GM23338 (cell line): ENCODE results near the gene RNF151.

Experiments
- CREB1 ChIP-seq: fragments of 250-450 bp; sonication (Bioruptor Pico); IDR thresholded peaks from 2 replicates; pipeline ENCODE4 v1.5.0; 2020; ENCODE audit warnings: low read depth, mild to moderate bottlenecking, moderate library complexity
- CTCF ChIP-seq, 2 experiments: fragments of 200-600 bp in 1 of 2; sonication (generic) in 1 of 2; conservative IDR thresholded peaks; 2 replicates each; pipeline versions ENCODE4 v1.5.1 to v1.6.1; 2016 to 2017; ENCODE audit warnings: antibody characterized with exemption in 2 of 2, low read depth in 2 of 2, mild to moderate bottlenecking in 2 of 2, moderate library complexity in 1 of 2
- ETS1 ChIP-seq: IDR thresholded peaks from 2 replicates; pipeline ENCODE4 v1.6.1; 2016; ENCODE audit warnings: antibody characterized with exemption
- EZH2 ChIP-seq: fragments of 200-600 bp; sonication (generic); IDR thresholded peaks from one replicate; pipeline ENCODE4 v1.8.0; 2017; ENCODE audit warnings: antibody characterized with exemption, mild to moderate bottlenecking, low read depth; ENCODE audit not compliant: unreplicated experiment
- EZH2phosphoT487 ChIP-seq: fragments of 200-600 bp; sonication (generic); IDR thresholded peaks from one replicate; pipeline ENCODE4 v1.8.1; 2018; ENCODE audit warnings: antibody characterized with exemption; ENCODE audit not compliant: unreplicated experiment
- JUNB ChIP-seq: IDR thresholded peaks from one replicate; pipeline ENCODE4 v1.6.1; 2016; ENCODE audit warnings: antibody characterized with exemption; ENCODE audit not compliant: unreplicated experiment
- NANOG ChIP-seq: IDR thresholded peaks from 2 replicates; pipeline ENCODE4 v1.6.1; 2016; ENCODE audit warnings: antibody characterized with exemption, borderline replicate concordance
- POLR2AphosphoS5 ChIP-seq: IDR thresholded peaks from 2 replicates; pipeline ENCODE4 v1.6.1; 2016; ENCODE audit warnings: antibody characterized with exemption, low read depth
- REST ChIP-seq: IDR thresholded peaks from one replicate; pipeline ENCODE4 v1.6.1; 2018; ENCODE audit warnings: antibody characterized with exemption; ENCODE audit not compliant: unreplicated experiment
- STAT1 ChIP-seq: IDR thresholded peaks from one replicate; pipeline ENCODE4 v1.6.1; 2016; ENCODE audit warnings: antibody characterized with exemption; ENCODE audit not compliant: unreplicated experiment
- ZNF114 ChIP-seq: fragments of 250-450 bp; sonication (Bioruptor Pico); IDR thresholded peaks from 2 replicates; pipeline ENCODE4 v1.5.0; 2020; ENCODE audit warnings: mild to moderate bottlenecking, moderate library complexity
- ZNF331 ChIP-seq: fragments of 250-450 bp; sonication (Bioruptor Pico); IDR thresholded peaks from 2 replicates; pipeline ENCODE4 v1.5.0; 2020; ENCODE audit warnings: low read depth, mild to moderate bottlenecking, moderate library complexity
- ZNF462 ChIP-seq: fragments of 250-450 bp; sonication (Bioruptor Pico); IDR thresholded peaks from 2 replicates; pipeline ENCODE4 v1.5.0; 2020; ENCODE audit warnings: mild to moderate bottlenecking, moderate library complexity

- TF ChIP-seq CREB1 (CRISPR knock-in tag) (no peak), CTCF (conservative IDR thresholded peaks at IDR 0.05; ENCODE audit: low read depth in 2 of 2) (no peak), POLR2AphosphoS5 (no peak; the same call in 1 of the 2 replicates), EZH2 (peak; percentile 19), EZH2phosphoT487 (no peak), JUNB (no peak), REST (no peak), NANOG (no peak), ZNF114 (CRISPR knock-in tag) (no peak), ETS1 (no peak), STAT1 (no peak), ZNF331 (CRISPR knock-in tag) (no peak), ZNF462 (CRISPR knock-in tag) (no peak)
Measured at GRCh38 chr16:1980030-1980769, 13.5 kb downstream of the RNF151 start.
